Stimulated activated CD4-positive, alpha-beta T cell treated with anti-CD3 and anti-CD28 coated beads, Interleukin-2, amount 100 ng/mL, for 24 hours (primary cell): ENCODE results near the gene KLF2.

Source experiments
- DNase-seq, 2 donors: peaks; one replicate each; pipeline ENCODE4 v3.0.0-alpha.2; 2020

The KLF2 gene

DNA sequence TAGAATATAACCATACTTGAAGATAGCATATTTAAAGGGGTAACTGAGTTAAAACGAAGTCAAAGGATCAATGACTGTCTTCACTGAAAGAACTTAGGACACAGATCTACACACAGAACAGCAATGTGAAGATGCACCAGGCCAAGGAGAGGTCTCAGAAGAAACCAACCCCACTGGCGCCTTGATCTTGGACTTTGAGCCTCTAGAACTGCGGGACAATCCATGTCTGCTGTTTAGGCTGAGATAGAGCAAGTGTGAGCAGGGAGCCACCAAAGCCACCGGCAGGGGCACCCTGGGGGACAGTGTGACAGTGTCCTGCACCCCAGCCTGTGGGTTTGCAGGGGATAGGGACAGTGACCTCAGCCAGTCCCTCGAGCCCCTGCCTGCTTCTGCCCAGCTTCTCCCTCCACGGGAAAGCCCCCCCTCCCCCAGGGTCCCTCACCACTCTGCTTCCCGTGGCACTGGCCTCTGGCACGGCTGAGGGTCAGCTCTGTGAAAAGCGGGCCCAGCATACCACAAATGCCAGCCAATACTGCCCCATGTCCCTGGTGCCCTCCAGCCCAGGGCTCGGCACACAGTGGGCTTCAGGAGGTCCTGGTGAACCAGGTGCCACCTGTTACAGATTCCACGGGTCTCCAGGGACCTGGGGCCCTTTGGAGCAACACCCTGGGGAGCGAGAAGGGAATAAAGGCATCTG, 40.8 kb downstream of the KLF2 start:
- DNase-seq = no peak

DNA sequence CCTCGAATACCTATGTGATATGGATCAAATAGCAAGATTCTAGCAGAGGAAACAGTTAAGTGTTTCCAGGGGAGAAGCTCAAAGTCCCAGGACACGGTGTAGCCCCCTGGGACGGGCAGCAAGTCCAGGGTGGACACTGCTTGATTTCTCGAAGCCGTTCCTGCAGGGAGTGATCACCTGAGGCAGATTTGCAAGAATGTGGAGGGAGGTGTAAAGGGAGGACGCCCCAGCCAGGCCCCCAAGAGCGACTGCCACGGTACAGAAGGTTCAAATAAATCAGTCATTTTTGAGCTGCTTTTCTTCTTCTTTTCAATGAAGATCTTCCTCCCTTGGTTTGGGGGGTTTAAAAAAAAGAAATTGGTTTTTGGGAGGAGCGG, 41.4 kb downstream of the KLF2 start:
- DNase-seq = no peak

DNA sequence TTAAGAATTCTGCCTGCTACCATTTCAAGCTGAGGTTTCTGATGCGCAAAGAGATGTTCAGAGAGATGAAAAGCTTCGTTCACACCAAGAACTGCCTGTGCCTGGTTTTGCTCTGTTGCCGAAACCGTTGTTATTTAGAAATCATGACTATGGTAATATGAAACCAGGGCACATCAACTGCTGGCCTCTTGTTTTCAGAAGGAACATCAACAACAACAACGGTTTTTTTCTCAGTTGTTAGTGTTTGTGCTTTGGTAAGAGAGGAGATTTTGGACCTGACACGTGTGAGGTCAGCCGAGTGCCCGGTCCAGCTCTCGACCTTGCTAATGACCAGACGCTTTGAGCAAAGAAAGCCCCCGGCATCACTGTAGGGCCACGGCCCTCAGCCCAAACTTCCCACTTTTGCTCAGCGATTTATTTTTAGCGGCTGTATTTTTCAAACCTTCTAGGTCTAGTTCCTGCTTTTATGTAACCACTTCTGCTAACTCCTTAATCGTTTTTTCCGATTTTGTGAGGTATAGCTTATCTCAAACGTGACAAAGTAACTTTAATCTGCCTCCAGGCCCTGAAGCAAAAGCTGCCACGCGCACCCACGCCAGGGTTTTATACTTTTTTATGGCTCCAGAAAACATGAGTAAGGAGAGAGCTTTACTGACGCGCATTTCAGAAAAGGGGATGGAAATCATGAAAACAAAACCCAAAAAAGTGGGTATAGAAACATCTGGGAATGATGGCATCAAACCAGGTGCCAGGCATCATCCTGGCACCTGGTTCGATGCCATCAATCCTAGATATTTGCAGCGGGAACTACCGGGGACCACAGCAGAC, 42.0 kb downstream of the KLF2 start:
- peak in 1 of 2 donors; percentile 33 for DNase-seq

DNA sequence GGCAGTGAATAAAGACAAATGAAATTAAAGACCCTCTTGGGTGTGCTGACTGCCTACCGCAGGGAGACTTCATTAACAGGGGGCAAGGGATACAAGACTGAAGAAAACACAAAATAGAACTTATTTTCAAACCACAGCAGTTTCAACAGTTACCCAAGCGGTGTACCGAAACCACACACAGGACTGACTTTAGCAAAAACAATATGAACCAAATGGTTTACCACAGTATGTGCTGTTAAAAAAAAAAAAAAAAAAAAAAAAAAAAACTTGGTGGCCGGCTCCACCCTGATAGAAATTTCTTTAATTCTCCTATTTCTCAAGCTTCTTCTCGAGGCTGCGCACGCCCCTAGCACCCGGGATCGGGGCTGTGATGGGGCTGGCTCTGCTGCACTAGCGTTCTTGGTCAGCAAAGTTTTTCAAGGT, 42.6 kb downstream of the KLF2 start:
- peak in 1 of 2 donors; percentile 39 for DNase-seq

DNA sequence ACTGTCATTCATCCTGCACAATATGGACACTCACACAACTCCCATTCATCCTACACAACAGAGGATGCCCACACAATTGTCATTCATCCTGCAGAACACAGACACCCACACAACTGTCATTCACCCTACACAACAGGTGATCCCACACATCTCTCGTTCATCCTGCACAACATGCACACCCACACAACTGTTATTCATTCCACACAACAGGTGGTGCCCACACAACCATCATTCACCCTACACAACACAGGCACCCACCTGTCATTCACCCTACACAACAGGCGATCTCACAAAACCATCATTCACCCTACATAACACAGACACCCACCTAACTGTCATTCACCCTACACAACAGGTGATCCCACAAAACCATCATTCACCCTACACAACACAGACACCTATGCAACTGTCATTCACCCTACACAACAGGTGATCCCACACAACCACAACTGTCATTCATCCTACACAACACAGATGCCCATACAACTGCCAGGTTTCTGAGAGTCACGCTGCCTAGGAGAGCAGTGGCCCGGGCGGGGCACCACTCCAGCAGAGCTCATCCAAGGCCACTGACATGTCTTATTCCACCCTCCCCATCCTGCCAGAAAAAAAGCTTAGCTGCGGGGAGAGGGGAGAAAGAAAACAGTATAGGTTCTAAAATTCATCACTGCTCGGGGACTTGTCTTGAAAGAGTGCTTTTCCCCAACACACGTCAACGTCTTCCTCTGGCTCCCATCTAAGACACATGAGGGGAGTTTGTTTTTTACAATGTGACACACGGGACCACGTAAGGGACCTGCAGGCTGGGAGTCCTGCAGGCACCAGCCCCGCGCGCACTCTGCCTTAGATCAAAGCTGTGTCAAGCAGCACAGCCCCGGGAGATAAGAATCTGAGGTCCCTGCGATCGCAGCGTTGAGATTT, 44.0 kb downstream of the KLF2 start:
- peak; percentile 34 to 50 for DNase-seq

DNA sequence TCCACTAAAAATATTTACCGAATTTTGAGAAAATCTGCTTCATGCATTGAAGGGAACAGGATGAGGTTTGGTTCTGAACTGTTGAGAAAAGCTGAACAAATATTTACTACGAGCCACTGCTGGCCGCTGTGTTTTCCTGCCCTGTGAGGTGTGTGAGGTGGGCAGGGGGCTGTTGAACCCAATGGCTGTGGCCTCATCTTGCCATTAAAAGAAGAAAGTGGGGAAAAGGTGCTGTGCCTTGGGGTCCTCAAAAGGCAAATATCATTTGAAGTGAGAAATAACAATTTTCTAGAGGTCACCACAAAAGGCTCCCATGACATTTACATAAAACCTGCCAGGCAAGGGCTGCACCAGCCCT, 44.7 kb downstream of the KLF2 start:
- no peak for DNase-seq

DNA sequence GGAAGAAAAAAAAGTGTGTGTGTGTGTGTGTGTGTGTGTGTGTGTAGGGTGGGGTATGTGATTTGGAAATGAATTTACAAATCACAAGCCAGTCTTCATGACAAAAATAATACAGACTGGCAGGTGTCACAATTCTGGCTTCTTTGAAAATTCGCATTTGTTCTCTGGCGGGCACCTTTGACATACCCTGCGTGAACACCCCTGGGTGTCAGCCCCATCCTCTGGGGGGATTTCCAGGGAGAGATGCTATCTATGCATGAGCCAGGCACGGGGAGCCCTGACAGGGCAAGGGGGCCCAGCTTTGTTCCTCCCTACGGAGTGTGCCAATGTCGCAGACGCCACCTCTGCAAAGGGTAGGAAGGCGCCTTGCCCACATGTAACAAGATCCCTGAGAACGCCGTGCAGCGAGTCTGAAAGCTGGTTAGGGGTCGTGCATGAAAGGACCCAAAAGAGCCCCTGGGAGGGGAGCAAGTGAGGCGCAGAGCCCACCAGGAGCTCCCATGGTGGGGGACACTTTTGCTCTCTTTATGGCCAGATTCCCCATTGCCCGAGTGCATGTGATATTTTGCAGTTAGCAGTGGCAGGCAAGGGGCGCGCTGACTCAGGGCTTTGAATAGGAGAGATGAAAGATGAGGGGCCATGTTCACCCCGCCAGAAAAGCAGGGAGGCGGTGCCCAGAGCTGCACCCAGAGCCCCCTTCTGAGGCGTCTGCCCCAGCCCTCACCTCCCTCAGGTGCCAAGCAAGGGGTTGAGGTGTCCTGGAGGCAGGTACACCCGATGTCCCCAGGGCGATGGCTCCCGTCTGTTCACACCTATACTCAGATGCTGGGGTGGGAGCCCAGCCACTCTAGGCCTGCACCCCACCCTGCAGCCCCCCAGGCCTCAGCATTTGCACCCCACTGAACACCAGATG, 45.3 kb downstream of the KLF2 start:
- peak; percentile 19 to 50 for DNase-seq

DNA sequence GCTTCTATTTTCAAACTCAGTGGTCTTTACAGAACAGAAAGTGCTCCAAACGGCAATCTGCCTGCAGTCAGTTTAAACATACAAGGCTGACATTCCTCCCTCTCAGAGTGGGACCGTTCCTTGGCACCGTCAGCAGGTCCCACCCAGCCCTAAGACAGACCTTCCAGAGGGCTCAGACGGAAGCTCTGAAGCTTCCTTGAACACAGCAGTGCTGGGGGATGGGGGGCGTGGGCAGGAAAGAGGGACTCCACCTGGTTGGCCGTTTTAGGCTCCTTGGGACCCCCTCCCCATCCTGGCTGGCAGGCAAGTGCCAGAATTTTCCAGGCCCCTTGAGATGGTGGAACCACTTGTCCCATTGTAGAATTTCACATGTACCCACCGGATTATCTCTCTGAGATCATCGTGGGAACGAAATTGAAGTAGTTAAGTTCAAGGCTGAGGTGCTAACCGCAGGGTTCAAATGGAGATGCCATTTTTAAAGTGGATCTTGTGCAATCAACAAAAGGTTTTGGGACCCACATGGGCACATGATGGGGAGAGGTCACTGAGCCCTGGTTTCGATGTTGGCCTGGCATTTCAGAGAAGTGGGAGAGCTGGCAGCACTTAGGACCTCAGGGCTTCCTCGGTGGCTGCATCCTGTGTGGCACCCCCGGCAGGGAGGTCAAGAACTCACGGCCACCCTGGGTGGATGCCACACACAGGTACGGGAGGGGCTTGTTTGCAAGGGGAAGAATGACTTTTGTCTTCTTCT, 46.2 kb downstream of the KLF2 start:
- no peak for DNase-seq

DNA sequence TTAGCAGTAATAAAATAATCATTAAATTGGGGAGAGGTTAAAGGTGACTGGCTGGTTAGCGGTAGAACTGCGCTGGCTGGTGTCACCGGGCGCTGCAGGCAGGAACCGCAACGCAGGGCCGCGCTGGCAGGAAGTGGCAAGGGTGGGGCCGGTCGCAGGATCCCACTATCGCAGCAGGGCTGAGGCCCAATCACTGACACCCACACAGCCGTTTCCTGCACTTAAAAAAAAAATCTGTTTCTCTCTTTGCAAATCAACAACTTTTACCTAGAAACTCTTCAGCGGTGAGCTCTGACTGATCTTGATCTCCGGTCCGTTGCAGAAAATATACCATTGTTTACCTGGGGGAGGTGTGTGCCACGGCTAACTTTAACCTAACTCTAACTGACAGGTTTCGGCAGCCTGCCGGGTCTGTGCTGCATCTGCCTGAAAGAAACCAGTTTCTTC, 46.9 kb downstream of the KLF2 start:
- DNase-seq = peak; percentile 80 to 83

DNA sequence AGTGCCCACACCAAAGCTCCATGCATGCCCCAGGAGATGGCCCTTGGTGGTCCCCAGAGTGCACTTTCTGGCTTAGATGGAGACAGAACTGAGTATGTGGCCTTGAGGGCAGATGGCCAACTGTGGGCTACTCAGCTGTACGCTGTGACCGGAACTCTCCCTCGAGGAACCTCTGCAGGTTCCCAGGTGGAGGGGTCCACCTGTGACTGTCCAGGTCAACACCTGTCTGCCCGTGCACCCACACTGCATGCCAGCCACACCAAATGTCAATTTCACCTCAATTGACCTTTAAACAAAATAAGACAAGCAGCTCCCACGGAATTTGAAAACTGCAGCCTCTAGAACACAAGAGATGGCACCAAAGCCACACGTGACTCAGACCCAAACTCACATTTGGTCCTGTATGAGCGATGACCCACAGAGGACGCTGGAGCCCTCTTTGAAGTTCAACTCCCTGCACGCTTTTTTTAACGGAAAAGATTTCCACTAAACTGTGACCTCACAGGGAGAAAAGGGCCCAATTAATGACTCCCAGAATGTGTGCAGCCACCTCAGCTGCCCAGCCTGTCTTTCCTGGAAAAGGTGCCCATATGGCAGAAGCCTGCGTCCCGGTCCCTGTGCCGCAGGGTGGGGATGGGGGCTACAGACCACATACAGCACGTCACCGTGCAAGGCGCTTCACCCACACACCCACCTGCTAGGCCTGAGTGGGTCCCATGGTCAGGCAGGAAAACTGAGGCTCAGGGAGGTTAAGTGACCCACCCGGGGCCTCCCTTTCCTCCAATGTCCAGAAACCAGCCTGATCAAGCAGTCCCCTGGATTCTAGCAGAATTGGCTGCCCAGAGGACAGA, 47.7 kb downstream of the KLF2 start:
- DNase-seq = peak in 1 of 2 donors; percentile 21

DNA sequence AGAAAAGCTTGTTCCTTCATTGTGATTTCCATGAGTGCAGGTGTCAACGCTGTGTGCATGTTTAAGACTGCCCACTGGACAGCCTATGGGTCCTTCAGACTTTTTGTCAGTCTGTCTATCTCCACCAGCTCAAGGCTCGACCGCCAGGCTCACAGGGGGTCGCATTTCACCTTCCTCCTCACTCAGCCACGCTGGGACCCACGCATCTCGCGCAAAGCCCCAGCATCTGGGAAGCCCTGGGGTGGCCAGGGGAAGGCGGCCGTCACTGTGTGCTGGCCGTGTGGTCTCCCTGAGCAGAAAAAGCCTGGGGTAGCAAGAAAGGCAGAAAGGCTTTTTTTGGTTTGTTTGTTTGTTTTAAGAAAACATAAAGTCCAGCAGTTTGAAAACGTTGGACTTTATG, 48.5 kb downstream of the KLF2 start:
- DNase-seq = no peak

DNA sequence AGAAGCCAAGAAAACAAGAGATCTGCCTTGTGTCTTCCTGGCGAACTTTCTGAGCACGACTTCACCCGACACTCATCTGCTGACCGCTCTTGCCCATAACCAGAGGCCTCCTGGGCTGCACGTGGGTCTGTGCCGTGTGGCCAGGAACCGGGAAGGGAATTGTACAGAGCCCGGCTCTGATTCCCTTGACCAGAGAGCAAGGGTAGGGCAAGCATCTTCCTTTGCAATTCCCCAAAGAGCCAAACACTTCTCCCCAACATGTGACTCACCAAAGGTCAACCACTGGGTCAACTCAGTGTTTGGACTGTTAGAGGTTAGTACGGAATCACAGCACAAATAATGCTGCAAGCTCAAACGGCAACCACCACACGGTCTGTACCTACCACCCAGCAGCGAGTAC, 48.9 kb downstream of the KLF2 start:
- DNase-seq = no peak

DNA sequence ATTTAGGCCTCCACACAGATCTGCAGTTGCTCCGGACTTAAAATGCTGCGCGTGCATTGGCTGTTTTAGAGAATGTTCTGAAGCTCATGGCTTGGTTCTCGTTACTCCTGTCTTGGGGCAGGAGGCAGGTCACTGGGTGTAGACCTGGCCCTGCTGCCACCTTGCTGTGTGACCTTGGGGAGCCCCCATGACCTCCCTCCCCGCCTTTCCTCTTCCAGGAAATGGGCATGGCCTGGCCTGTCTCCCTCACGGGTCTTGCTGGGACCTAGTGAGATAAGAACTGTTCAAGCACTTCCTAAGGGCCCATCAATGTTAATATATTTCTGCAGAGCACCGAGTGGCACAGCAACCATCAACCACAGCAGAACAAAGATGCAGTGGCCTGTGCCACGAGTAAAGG, 49.4 kb downstream of the KLF2 start:
- DNase-seq = no peak

DNA sequence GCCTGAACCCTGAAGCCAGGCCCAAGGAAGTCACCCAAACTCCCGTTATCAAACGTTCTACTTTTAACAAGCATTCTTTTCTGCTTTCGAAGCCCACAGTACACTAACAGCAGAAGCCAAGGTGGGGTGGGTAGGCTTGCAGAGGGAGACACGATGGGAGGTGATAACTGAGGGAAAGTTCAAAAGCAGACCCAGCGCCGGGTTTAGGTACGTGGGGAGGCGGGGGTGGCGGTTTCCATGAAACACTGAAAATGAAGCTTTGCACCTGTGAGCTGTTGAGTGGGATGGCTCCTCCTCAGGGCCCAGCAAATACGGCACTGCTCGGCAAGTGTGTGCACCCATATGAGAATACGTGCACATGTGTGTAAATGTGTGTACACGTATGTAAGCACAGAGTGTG, 49.8 kb downstream of the KLF2 start:
- peak; percentile 32 to 46 for DNase-seq

DNA sequence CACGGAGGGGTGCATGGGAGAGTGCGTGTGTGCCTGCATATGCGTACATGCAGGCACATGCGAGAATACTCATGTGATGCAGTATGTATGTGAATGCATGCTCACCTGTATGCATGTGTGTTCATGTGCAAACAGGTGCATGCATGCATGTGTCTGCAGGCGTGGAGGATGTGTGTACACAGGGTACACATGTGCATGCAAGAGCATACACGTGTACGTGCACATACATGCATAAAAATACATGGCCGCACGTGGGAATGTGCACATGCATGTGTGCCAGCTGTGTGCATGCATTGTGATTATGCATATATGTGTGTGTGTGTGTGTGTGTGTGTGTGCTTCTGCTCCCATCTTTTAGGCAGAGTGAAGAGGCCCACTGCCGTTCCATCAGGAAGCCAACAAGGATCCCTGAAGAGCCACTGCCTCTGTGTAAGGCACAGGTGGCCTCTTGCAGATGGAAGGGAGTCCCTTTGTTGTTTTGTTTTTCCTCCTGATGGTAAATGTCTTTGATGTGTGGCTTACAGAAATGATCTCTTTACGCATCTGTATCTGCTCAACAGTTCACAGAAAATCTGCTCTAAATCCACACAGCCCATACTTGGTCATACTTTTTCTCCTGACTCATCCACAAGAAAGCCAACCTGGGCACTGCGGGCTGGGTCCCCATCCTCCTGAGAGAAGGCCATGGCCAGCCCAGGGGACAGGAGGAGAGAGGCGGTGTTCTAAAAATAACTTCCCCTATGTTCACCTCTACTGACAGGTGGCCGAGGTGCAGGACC, 50.7 kb downstream of the KLF2 start:
- no peak for DNase-seq

DNA sequence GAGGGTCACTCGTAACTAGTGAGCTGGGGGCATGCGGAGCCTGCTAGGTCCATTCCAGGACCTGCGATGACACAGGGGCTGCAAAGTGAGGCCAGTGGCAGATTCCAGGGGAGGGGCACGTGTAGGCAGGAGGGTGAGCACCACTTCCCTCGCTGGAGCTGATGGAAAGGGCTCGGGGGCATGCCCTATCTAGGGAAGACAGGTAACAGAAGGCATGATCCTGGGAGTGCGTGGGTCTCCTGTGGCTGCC, 51.2 kb downstream of the KLF2 start:
- DNase-seq = no peak

DNA sequence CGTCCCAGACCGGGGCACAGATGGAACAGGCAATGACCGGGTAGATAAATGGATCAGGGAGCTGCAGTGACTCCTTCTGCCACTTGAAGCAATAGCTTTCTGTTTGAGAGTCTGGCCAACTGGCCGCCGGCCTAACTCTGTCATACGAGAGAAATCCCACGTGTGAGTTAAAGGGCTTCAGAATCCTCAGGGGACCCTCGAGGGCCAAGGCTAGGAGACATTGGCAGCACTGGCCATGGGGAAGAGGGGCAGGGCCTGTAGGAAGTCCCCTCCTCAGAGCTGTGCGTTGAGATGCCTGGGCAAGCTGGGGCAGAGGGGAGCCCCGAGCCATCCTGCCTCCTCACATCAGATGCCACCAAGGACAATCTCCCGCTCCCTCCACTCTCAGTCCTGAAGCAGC, 51.6 kb downstream of the KLF2 start:
- DNase-seq = no peak

DNA sequence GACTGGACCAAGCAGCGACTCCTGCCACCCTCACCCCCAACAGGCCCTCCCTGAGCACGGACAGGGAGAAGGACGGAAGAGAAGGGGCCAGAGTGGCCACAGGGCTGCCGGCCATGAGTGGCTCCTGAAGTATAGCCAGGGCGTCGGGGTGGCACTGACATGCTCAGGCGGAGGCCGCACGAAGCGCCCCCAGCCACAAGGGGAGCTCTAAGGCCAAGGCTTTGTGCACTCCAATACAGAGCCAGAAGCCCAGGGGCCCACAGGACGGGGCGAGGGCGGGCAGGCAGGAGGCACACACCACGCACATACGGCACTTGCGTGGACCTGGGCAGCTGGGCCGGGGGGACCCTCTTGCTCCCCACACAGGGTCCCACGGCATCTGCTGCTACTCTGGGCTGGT, 52.0 kb downstream of the KLF2 start:
- DNase-seq = peak; percentile 39 to 60

DNA sequence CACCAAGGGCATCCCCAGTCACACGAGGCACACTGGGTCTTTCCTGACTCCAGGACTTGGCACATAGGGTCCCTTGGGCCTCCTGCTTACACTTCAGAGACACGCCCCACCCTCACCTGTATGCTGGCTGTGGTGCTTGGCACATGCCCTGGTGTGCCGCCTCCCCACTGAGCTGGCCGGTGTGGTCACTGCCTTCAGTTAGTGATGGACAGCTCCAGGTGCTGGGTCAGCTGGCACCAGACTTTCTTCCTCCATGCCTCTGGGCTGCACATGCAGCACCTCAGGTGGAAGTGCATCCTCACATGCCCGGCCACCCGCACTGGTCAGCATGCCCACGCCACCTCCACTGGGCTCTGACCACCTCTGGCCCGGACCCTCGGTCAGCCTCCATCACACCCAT, 52.9 kb downstream of the KLF2 start:
- DNase-seq = no peak
